PC-3 (cell line): ENCODE measurements around the gene GLG1.
"Not testable (repeated sequence)": the region's sequence is repeated elsewhere in the genome, so short reads cannot be mapped to it uniquely, and the experiment has no call there.

Source experiments
- CTCF ChIP-seq: fragments of 300-600 bp; sonication (generic); conservative IDR thresholded peaks from 2 replicates; pipeline ENCODE4 v1.5.1; 2017; ENCODE audit warnings: antibody characterized with exemption, low read depth, mild to moderate bottlenecking, low read length
- EZH2 ChIP-seq: fragments of 300-600 bp; sonication (generic); IDR thresholded peaks from one replicate; pipeline ENCODE4 v1.6.1; 2017; ENCODE audit warnings: antibody characterized with exemption, mild to moderate bottlenecking, low read length; ENCODE audit not compliant: unreplicated experiment

GRCh38 chr16:74425751-74426150 is 181.2 kb downstream of the GLG1 start:
- not testable (repeated sequence) for TF ChIP-seq CTCF, EZH2
